ENCODE measurements around the gene GON4L.
A peak's percentile ranks its signal among the peaks of the same experiment; 100 is the strongest.
"Not testable (repeated sequence)": the region's sequence is repeated elsewhere in the genome, so short reads cannot be mapped to it uniquely, and the experiment has no call there.

GON4L gene

GRCh38 chr1:155872527-155872926 lies 15.5 kb upstream of the GON4L start:
- no peak for DNase-seq (ENCODE audit: low read depth in 1 of 2, low spot score in 1 of 2)

- DNase-seq (ENCODE audit: low read depth in 1 of 2, low spot score in 1 of 2): no peak
Observed at GRCh38 chr1:155871390-155871789, 14.4 kb upstream of the GON4L start.

- no peak for DNase-seq (ENCODE audit: low read depth in 1 of 2, low spot score in 1 of 2)
Observed at GRCh38 chr1:155867766-155868165, 10.8 kb upstream of the GON4L start.

GRCh38 chr1:155864393-155864792 lies 7.4 kb upstream of the GON4L start:
- DNase-seq (ENCODE audit: low read depth in 1 of 2, low spot score in 1 of 2): no peak

- no peak for DNase-seq (ENCODE audit: low read depth in 1 of 2, low spot score in 1 of 2)
Observed at GRCh38 chr1:155861896-155862295, 4.9 kb upstream of the GON4L start.

- DNase-seq (ENCODE audit: low read depth in 1 of 2, low spot score in 1 of 2): no peak
Observed at GRCh38 chr1:155860970-155861510, 4.0 kb upstream of the GON4L start.

- peak in 1 of 2 donors; percentile 18 for DNase-seq (ENCODE audit: low read depth in 1 of 2, low spot score in 1 of 2)
Observed at GRCh38 chr1:155859881-155860871, 3.2 kb upstream of the GON4L start.

- DNase-seq (ENCODE audit: low read depth in 1 of 2, low spot score in 1 of 2): peak; percentile 75 to 86
Observed at GRCh38 chr1:155859234-155859829, 2.3 kb upstream of the GON4L start, which contains the start of gene SYT11. TSS of gene SYT11 (plus strand) at chr1:155859567. CDS start at chr1:155859762, 195 bp downstream.

GRCh38 chr1:155858800-155859233 lies 1.8 kb upstream of the GON4L start:
- no peak for DNase-seq (ENCODE audit: low read depth in 1 of 2, low spot score in 1 of 2)

- DNase-seq (ENCODE audit: low read depth in 1 of 2, low spot score in 1 of 2): no peak
Observed at GRCh38 chr1:155856257-155856974, 598 bp downstream of the GON4L start.

GRCh38 chr1:155850345-155850744 lies 6.7 kb downstream of the GON4L start:
- DNase-seq (ENCODE audit: low read depth in 1 of 2, low spot score in 1 of 2): no peak

GRCh38 chr1:155847823-155848529 lies 9.0 kb downstream of the GON4L start:
- no peak for DNase-seq (ENCODE audit: low read depth in 1 of 2, low spot score in 1 of 2)

- DNase-seq (ENCODE audit: low read depth in 1 of 2, low spot score in 1 of 2): no peak
Observed at GRCh38 chr1:155844860-155845421, 12.1 kb downstream of the GON4L start.

- DNase-seq (ENCODE audit: low read depth in 1 of 2, low spot score in 1 of 2): no peak
Observed at GRCh38 chr1:155840386-155840785, 16.6 kb downstream of the GON4L start.

GRCh38 chr1:155835548-155835947 lies 21.5 kb downstream of the GON4L start:
- DNase-seq (ENCODE audit: low read depth in 1 of 2, low spot score in 1 of 2): no peak

- DNase-seq (ENCODE audit: low read depth in 1 of 2, low spot score in 1 of 2): not testable (repeated sequence)
Observed at GRCh38 chr1:155834927-155835399, 22.1 kb downstream of the GON4L start.

GRCh38 chr1:155834296-155834926 lies 22.6 kb downstream of the GON4L start:
- DNase-seq (ENCODE audit: low read depth in 1 of 2, low spot score in 1 of 2): no peak

- no peak for DNase-seq (ENCODE audit: low read depth in 1 of 2, low spot score in 1 of 2)
Observed at GRCh38 chr1:155833665-155834295, 23.2 kb downstream of the GON4L start.

GRCh38 chr1:155831279-155831976 lies 25.6 kb downstream of the GON4L start:
- DNase-seq (ENCODE audit: low read depth in 1 of 2, low spot score in 1 of 2): no peak

Data from activated T-helper 1 cell treated with anti-CD3 and anti-CD28 coated beads, Interleukin-2, amount 50 U/mL, for 16 hours (primary cell).